Loucy (cell line): ENCODE measurements around the gene ZFTA.

Source experiments
- H2AFZ ChIP-seq: fragments of 200-600 bp; sonication (generic); 2 replicates; pipeline ENCODE4 v1.6.0; 2016; ENCODE audit warnings: antibody characterized with exemption, mild to moderate bottlenecking, low read length, moderate library complexity
- H3F3A ChIP-seq: fragments of 200-600 bp; 2 replicates; pipeline ENCODE4 v1.6.0; 2016; ENCODE audit warnings: antibody characterized with exemption, low read depth, mild to moderate bottlenecking
- H3K27me3 ChIP-seq: fragments of 200-600 bp; sonication (generic); 2 replicates; pipeline ENCODE4 v1.6.1; 2014; ENCODE audit warnings: low read length, mild to moderate bottlenecking; ENCODE audit not compliant: insufficient read depth, poor library complexity, severe bottlenecking
- H3K36me3 ChIP-seq: fragments of 200-600 bp; sonication (generic); 2 replicates; pipeline ENCODE4 v1.6.1; 2016; ENCODE audit warnings: low read length; ENCODE audit not compliant: insufficient read depth
- H3K4me1 ChIP-seq: fragments of 200-600 bp; sonication (generic); 2 replicates; pipeline ENCODE4 v1.5.1; 2014; ENCODE audit warnings: low read length, mild to moderate bottlenecking; ENCODE audit not compliant: insufficient read depth, poor library complexity, severe bottlenecking
- H3K4me2 ChIP-seq: fragments of 200-600 bp; sonication (generic); 2 replicates; pipeline ENCODE4 v1.6.0; 2014; ENCODE audit warnings: antibody characterized with exemption, low read length, low read depth, mild to moderate bottlenecking; ENCODE audit not compliant: poor library complexity, severe bottlenecking
- H3K4me3 ChIP-seq: fragments of 200-600 bp; sonication (generic); 2 replicates; pipeline ENCODE4 v1.5.1; 2014; ENCODE audit warnings: low read length, mild to moderate bottlenecking, mixed read lengths; ENCODE audit not compliant: poor library complexity, severe bottlenecking
- H3K79me2 ChIP-seq: fragments of 200-600 bp; sonication (generic); 2 replicates; pipeline ENCODE4 v1.6.1; 2014; ENCODE audit warnings: low read length; ENCODE audit not compliant: insufficient read depth
- H3K9ac ChIP-seq: fragments of 200-600 bp; sonication (generic); 2 replicates; pipeline ENCODE4 v1.6.0; 2014; ENCODE audit warnings: mild to moderate bottlenecking, low read depth, low read length, moderate library complexity; ENCODE audit not compliant: poor library complexity, severe bottlenecking
- H3K9me2 ChIP-seq: fragments of 200-600 bp; sonication (generic); replicated peaks from 2 replicates; pipeline ENCODE4 v1.6.1; 2016; ENCODE audit warnings: low read depth, low read length, mixed read lengths
- H3K9me3 ChIP-seq: fragments of 200-600 bp; sonication (generic); 2 replicates; pipeline ENCODE4 v1.6.1; 2014; ENCODE audit warnings: mild to moderate bottlenecking, antibody characterized with exemption, low read length, low read depth; ENCODE audit not compliant: insufficient read depth
- H4K20me1 ChIP-seq: fragments of 200-600 bp; sonication (generic); 2 replicates; pipeline ENCODE4 v1.6.0; 2014; ENCODE audit warnings: antibody characterized with exemption, low read length, mild to moderate bottlenecking; ENCODE audit not compliant: insufficient read depth, poor library complexity, severe bottlenecking
- CTCF ChIP-seq: fragments of 200-600 bp; sonication (generic); conservative IDR thresholded peaks from 2 replicates; pipeline ENCODE4 v1.5.1; 2014; ENCODE audit warnings: mild to moderate bottlenecking, antibody characterized with exemption, low read length
- EZH2phosphoT487 ChIP-seq: fragments of 200-600 bp; IDR thresholded peaks from 2 replicates; pipeline ENCODE4 v1.6.1; 2018; ENCODE audit warnings: antibody characterized with exemption, mild to moderate bottlenecking, moderate library complexity, borderline replicate concordance

The ZFTA gene

DNA sequence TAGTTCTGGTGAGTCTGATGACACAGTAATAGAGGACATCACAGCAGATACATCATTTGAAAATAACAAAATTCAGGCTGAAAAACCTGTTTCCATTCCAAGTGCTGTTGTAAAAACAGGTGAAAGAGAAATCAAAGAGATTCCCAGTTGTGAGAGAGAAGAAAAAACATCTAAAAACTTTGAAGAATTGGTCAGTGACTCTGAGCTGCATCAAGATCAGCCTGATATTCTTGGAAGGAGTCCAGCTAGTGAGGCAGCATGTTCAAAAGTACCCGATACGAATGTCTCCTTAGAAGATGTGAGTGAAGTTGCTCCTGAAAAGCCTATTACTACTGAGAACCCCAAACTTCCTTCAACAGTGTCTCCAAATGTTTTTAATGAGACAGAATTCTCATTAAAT, 48.6 kb downstream of the ZFTA start:
- H3K9ac ChIP-seq = no peak overlapping the region
- peaks cover 20% of the 10 kb centered on the region; the same call in 1 of the 2 replicates for H3K36me3 ChIP-seq
- H4K20me1 ChIP-seq = peaks cover 16% of the 10 kb centered on the region
- no peak overlapping the region for H3K4me2 ChIP-seq
- no peak overlapping the region for H2AFZ ChIP-seq
- no peak overlapping the region for H3K4me3 ChIP-seq
- H3K9me2 ChIP-seq = no peaks in the 10 kb centered on the region
- no peaks in the 10 kb centered on the region for H3K27me3 ChIP-seq
- H3K79me2 ChIP-seq = peaks cover 66% of the 10 kb centered on the region
- H3K9me3 ChIP-seq = no peaks in the 10 kb centered on the region
- TF ChIP-seq CTCF (no peak), EZH2phosphoT487 (no peak)
- no peaks in the 10 kb centered on the region for H3F3A ChIP-seq
- H3K4me1 ChIP-seq = no peaks in the 10 kb centered on the region

- Histone ChIP-seq H3K79me2 (peaks cover 70% of the 10 kb centered on the region), H3K9me3 (no peaks in the 10 kb centered on the region), H3F3A (no peaks in the 10 kb centered on the region), H3K27me3 (no peaks in the 10 kb centered on the region), H3K4me3 (no peak overlapping the region), H3K4me1 (no peaks in the 10 kb centered on the region), H3K4me2 (no peak overlapping the region), H3K9ac (no peak overlapping the region), H2AFZ (no peak overlapping the region), H3K36me3 (peaks cover 20% of the 10 kb centered on the region; the same call in 1 of the 2 replicates), H4K20me1 (peaks cover 19% of the 10 kb centered on the region), H3K9me2 (no peaks in the 10 kb centered on the region)
- TF ChIP-seq EZH2phosphoT487 (no peak), CTCF (no peak)
These were observed 49.6 kb downstream of the ZFTA start for GRCh38 chr11:63719001-63719400.
